Osteoblast (primary cell): Measurements from ENCODE around the gene DMD. TPM values are rescaled to one million over a fixed set of nuclear protein-coding genes. Genes with fewer than 3 reads are reported as not detected.

Experiments
- DNase-seq: peaks from one replicate; pipeline ENCODE4 v3.0.0; 2011; ENCODE audit warnings: low spot score, mixed read lengths; ENCODE audit not compliant: insufficient read length; ENCODE audit errors: missing footprints
- H2AFZ ChIP-seq: 2 replicates; pipeline ENCODE4 v1.6.0; 2011; ENCODE audit warnings: mild to moderate bottlenecking, low read length
- H3K27ac ChIP-seq: 2 replicates; pipeline ENCODE4 v1.5.1; 2011; ENCODE audit warnings: mild to moderate bottlenecking, low read depth, low read length, moderate library complexity
- H3K27me3 ChIP-seq: 2 replicates; pipeline ENCODE4 v1.6.0; 2012; ENCODE audit warnings: mild to moderate bottlenecking, control low read depth, inconsistent platforms, low read length, moderate library complexity; ENCODE audit not compliant: insufficient read depth
- H3K36me3 ChIP-seq: 2 replicates; pipeline ENCODE4 v1.5.1; 2011; ENCODE audit warnings: mild to moderate bottlenecking, low read length, control low read depth, moderate library complexity; ENCODE audit not compliant: insufficient read depth
- H3K4me1 ChIP-seq: 2 replicates; pipeline ENCODE4 v1.5.1; 2011; ENCODE audit warnings: mild to moderate bottlenecking, low read length, control low read depth, moderate library complexity; ENCODE audit not compliant: insufficient read depth
- H3K4me2 ChIP-seq: 2 replicates; pipeline ENCODE4 v1.6.0; 2011; ENCODE audit warnings: mild to moderate bottlenecking, low read length; ENCODE audit not compliant: insufficient read depth
- H3K4me3 ChIP-seq: fragments of 200-600 bp; sonication (generic); 3 replicates; pipeline ENCODE4 v1.5.1; 2012; ENCODE audit warnings: mild to moderate bottlenecking, low read length, inconsistent platforms; ENCODE audit not compliant: insufficient read depth
- H3K79me2 ChIP-seq: 2 replicates; pipeline ENCODE4 v1.6.0; 2012; ENCODE audit warnings: mild to moderate bottlenecking, low read length, control low read depth, inconsistent platforms; ENCODE audit not compliant: insufficient read depth
- H3K9me3 ChIP-seq: 2 replicates; pipeline ENCODE4 v1.5.1; 2011; ENCODE audit warnings: low read depth, low read length, control low read depth
- H4K20me1 ChIP-seq: 2 replicates; pipeline ENCODE4 v1.6.0; 2012; ENCODE audit warnings: mild to moderate bottlenecking, low read length, control low read depth; ENCODE audit not compliant: insufficient read depth
- small RNA-seq: library from RNA; depleted of rRNA; stranded (forward); fragments of <200 nt; gene quantifications from one replicate; pipeline ENCODE3, GENCODE V24; 2012
- total RNA-seq: library from RNA; depleted of rRNA; stranded (reverse); fragments of >200 nt; gene quantifications from 2 replicates; pipeline ENCODE4 v1.2.3, GENCODE V29; 2012
- TF ChIP-seq, protein P1 (sequence below): IDR thresholded peaks from 2 replicates; pipeline ENCODE4 v1.5.1; 2011; ENCODE audit warnings: mild to moderate bottlenecking, low read depth, low read length, moderate library complexity; ENCODE audit errors: extremely low read depth

DMD gene
- total RNA-seq, 1 donor = 12.7 TPM

DNA sequence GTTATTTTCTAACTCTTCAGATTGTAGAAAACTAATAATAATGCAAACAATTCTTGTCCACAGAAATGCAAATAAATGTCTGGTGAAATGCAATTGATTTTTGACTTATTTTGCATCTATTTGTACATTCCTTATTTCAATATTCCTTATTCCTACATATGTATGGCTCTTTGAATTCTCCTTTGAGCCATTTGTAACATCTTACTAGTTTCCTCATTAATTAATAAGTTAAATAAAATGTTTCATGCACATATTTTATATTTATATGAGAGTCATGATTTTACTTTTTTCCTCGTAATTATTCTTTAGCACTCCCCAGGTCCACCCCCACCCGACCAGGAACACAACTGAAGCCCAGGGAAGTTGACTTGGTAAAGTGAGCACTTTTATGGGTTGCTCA is 2136.8 kb downstream of the DMD start:
- Histone ChIP-seq H3K27me3 (no peaks in the 10 kb centered on the region), H3K9me3 (no peaks in the 10 kb centered on the region), H3K79me2 (no peaks in the 10 kb centered on the region), H3K4me3 (no peak overlapping the region), H3K27ac (no peak overlapping the region), H2AFZ (no peak overlapping the region), H3K36me3 (no peaks in the 10 kb centered on the region), H3K4me1 (no peaks in the 10 kb centered on the region), H3K4me2 (no peak overlapping the region), H4K20me1 (no peaks in the 10 kb centered on the region)
- DNase-seq = no peak
- TF ChIP-seq, protein P1, sequence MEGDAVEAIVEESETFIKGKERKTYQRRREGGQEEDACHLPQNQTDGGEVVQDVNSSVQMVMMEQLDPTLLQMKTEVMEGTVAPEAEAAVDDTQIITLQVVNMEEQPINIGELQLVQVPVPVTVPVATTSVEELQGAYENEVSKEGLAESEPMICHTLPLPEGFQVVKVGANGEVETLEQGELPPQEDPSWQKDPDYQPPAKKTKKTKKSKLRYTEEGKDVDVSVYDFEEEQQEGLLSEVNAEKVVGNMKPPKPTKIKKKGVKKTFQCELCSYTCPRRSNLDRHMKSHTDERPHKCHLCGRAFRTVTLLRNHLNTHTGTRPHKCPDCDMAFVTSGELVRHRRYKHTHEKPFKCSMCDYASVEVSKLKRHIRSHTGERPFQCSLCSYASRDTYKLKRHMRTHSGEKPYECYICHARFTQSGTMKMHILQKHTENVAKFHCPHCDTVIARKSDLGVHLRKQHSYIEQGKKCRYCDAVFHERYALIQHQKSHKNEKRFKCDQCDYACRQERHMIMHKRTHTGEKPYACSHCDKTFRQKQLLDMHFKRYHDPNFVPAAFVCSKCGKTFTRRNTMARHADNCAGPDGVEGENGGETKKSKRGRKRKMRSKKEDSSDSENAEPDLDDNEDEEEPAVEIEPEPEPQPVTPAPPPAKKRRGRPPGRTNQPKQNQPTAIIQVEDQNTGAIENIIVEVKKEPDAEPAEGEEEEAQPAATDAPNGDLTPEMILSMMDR = no peak

DNA sequence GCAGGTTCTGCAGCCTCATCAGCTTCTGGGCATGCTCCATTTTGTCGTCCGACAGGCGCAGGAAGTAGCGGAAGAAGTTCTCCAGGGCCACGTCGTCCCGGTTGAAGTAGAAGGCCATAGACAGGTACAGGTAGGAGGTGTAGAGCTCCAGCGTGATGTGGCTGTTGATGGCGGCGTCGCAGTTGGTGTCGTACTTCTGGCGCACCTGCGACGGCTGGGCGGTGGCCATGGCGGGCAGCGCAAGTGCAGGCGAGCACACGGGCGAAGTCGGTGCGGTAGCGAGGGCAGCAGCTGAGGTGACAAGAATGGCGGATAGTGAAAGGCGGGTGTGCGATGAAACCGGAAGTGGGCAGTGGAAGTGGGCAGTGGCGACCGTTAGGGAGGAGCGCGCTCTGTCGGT is 2139.6 kb downstream of the DMD start, which contains the start of gene FTHL17:
Gene FTHL17, minus strand, starts transcription at position 317 of the 400 bp plus-strand sequence. Its CDS starts 88 bp downstream, at position 229.
- H3K27me3 ChIP-seq = no peaks in the 10 kb centered on the region
- H3K4me2 ChIP-seq = no peak within 1 kb of the TSS
- DNase-seq = no peak
- H2AFZ ChIP-seq = no peak within 1 kb of the TSS
- no peaks in the 10 kb centered on the region for H3K36me3 ChIP-seq
- H3K9me3 ChIP-seq = no peaks in the 10 kb centered on the region
- no peaks in the 10 kb centered on the region for H4K20me1 ChIP-seq
- no peaks in the 10 kb centered on the region for H3K79me2 ChIP-seq
- no peak within 1 kb of the TSS for H3K27ac ChIP-seq
- no peaks in the 10 kb centered on the region for H3K4me1 ChIP-seq
- no peak within 1 kb of the TSS for H3K4me3 ChIP-seq
- TF ChIP-seq, protein P1 = no peak

DNA sequence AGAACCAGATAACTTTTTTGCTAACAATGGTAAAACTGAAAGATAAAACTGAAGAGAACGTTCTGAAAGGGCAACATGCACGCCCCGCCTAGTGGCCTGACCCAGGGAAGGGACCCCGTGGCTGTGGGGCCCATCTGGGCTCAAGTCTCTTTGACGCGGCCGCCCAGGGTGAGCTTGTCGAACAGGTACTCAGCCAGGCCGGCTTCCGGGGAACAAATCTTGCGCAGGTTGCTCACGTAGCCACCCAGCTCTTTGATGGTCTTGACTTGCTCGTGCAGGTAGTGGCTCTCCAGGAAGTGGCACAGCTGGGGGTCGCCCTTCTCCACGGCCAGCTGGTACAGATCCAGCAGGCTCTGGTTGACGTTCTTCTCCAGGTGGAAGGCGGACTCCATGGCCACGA is 2140.1 kb downstream of the DMD start:
- Histone ChIP-seq H3K79me2 (no peaks in the 10 kb centered on the region), H4K20me1 (no peaks in the 10 kb centered on the region), H3K4me2 (no peak overlapping the region), H3K27me3 (no peaks in the 10 kb centered on the region), H3K36me3 (no peaks in the 10 kb centered on the region), H3K4me1 (no peaks in the 10 kb centered on the region), H3K27ac (no peak overlapping the region), H2AFZ (no peak overlapping the region), H3K9me3 (no peaks in the 10 kb centered on the region), H3K4me3 (no peak overlapping the region)
- DNase-seq = no peak
- TF ChIP-seq, protein P1 = no peak

DNA sequence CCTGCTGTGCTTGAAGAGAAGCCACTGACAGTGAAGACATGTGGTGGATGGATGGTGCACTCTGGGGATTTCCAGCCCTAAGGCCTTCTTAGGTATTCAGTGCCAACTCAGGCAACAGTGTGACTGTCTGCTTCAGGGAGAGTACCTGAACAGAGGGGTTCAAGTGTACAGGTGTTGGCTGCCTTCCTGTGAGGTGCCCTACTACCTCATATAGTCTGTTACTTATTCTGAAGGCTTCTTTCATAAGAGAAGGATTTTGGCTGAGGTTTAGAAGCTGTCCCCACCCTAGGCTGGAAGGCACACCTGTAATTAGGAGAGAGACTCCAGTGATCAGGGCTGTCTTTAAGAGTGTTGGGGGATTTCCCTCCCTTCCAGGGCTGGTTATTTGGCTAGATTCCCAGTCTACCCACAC is 2141.3 kb downstream of the DMD start:
- TF ChIP-seq, protein P1 = no peak
- Histone ChIP-seq H3K79me2 (no peaks in the 10 kb centered on the region), H4K20me1 (no peaks in the 10 kb centered on the region), H3K36me3 (no peaks in the 10 kb centered on the region), H3K4me1 (no peaks in the 10 kb centered on the region), H3K27me3 (no peaks in the 10 kb centered on the region), H3K4me2 (no peak overlapping the region), H3K9me3 (no peaks in the 10 kb centered on the region), H2AFZ (no peak overlapping the region), H3K27ac (no peak overlapping the region), H3K4me3 (no peak overlapping the region)
- DNase-seq = no peak

Small RNA genes lying within 50 kb of the gene (small RNA-seq; reads per million reads assigned to genes)
- gene MIR3915 (not detected), gene MIR548F5 (not detected), gene RNA5SP501 (not detected), gene RNU6-894P (not detected)
